Urinary bladder (tissue), 4 donors: Measurements from ENCODE around the gene KRTAP10-1. TPM values are rescaled to one million over a fixed set of nuclear protein-coding genes. Genes with fewer than 3 reads are reported as not detected.
"Not testable (repeated sequence)": the region's sequence is repeated elsewhere in the genome, so short reads cannot be mapped to it uniquely, and the experiment has no call there.

Experiments
- DNase-seq: peaks from one replicate; pipeline ENCODE4 v3.0.0-alpha.2; 2015; ENCODE audit errors: extremely low spot score
- H3K27ac ChIP-seq: one replicate; pipeline ENCODE4 v1.5.1; 2013; ENCODE audit warnings: low read depth, mild to moderate bottlenecking, moderate library complexity
- H3K36me3 ChIP-seq: one replicate; pipeline ENCODE4 v1.6.1; 2013; ENCODE audit warnings: mild to moderate bottlenecking, moderate library complexity; ENCODE audit not compliant: insufficient read depth
- H3K4me1 ChIP-seq: one replicate; pipeline ENCODE4 v1.6.1; 2013; ENCODE audit warnings: mild to moderate bottlenecking, moderate library complexity; ENCODE audit not compliant: insufficient read depth
- H3K4me3 ChIP-seq: one replicate; pipeline ENCODE4 v1.5.1; 2013; ENCODE audit warnings: low read depth, low read length
- WGBS: extraction: QIAGEN DNeasy Blood & Tissue Kit; methylation state at CpG from one replicate; pipeline ENCODE4 v1.1.7; 2013; 5-methylcytosine and 5-hydroxymethylcytosine counted together
- polyA plus RNA-seq: library from polyadenylated mRNA; stranded (reverse); fragments of 200-250 nt; gene quantifications from one replicate; pipeline ENCODE4 v1.2.3, GENCODE V29; 2013
- total RNA-seq: library from RNA; depleted of rRNA; stranded (reverse); fragments of >200 nt; gene quantifications from one replicate; pipeline ENCODE4 v1.2.3, GENCODE V29; 2014
- donor health status: healthy with polysubstance abuse.
- donor health status: healthy.

The KRTAP10-1 gene, protein sequence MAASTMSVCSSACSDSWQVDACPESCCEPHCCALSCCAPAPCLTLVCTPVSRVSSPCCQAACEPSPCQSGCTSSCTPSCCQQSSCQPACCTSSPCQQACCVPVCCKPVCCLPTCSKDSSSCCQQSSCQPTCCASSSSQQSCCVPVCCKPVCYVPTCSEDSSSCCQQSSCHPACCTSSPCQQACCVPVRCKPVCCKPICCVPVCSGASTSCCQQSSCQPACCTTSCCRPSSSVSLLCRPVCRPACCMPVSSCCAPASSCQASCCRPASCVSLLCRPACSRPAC
- total RNA-seq, result not detected
- not detected for polyA plus RNA-seq

DNA sequence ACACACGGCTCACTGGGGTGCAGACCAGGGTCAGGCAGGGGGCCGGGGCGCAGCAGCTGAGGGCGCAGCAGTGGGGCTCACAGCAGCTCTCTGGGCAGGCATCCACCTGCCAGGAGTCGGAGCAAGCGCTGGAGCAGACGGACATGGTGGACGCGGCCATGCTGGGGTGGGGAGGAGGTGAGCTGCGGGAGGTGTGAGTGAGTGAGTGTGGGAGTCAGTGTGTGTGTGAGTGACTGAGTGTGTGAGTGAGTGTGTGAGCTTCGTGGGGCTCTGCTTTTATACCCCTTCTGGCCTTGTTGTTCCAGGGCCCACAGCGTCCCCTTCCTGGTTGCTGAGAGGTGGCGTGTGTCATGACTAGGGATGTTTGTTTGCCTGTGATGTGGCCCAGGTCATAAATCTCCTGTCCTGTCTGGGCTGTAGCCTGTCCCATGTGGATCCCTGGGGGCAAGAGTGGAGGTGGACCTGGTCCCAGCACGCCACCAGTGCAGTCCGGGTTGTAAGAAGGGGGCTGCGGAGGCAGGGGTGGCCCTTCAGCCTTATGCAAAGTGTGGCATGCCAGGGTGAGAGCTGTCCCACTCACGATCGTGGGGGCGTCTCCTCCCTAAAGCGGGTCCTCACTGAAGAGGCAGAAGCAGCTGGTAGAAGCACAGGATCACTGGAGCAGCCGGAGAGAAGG, at the start of gene KRTAP10-1:
KRTAP10-1 (minus strand) TSS at position 205 of the 676 bp plus-strand sequence; CDS start at position 160, 45 bp downstream.
- Histone ChIP-seq H3K4me1 (no peaks in the 10 kb centered on the region), H3K36me3 (no peaks in the 10 kb centered on the region), H3K4me3 (no peak within 1 kb of the TSS), H3K27ac (no peak within 1 kb of the TSS)
- 67% methylated on average over 21 of the region's 21 CpGs for WGBS
- DNase-seq, result no peak

DNA sequence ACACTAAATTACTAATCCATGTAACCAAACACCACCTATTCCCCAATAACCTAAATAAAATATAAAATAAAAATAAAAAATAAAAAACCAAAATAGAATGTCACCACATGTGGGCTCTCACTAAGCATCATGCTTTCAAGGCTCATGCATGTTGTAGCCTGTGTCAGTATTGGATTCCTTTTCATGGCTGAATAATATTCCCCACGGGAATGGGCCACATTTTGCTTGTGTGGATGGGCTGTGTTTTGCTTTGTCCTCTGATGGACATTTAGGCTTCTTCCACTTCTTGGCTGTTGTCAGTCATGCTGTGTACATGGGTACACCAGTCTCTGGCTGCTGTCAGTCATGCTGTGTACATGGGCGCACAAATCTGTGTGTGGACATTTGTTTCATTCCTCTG, 49.1 kb upstream of the KRTAP10-1 start:
- Histone ChIP-seq H3K36me3 (no peaks in the 10 kb centered on the region), H3K4me3 (no peak overlapping the region), H3K4me1 (no peaks in the 10 kb centered on the region), H3K27ac (no peak overlapping the region)
- 96% methylated on average over 2 of the region's 2 CpGs for WGBS
- no peak for DNase-seq

DNA sequence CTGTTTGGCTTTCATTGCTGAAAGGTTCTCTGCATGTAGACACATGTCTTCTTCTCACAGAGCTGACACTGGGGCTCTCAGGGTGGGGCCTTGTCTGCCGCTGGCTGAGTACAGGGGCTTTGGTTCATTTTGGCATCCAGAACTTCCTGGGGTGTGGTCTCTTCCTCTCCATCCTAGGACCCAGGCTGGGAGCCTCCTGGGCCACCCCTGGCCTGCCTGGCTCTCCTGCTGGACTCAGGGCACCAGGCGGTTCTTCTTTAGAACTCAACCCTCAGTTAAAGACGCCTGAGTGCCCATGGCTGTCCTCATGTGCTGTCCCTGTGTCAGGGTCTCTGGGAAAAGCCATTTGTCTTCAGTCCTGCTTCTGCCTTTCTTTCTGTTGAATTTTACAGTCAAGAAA, 45.9 kb upstream of the KRTAP10-1 start:
- no peak for DNase-seq
- H3K27ac ChIP-seq, result no peak overlapping the region
- H3K36me3 ChIP-seq, result no peaks in the 10 kb centered on the region
- H3K4me1 ChIP-seq, result no peaks in the 10 kb centered on the region
- WGBS, result 85% methylated on average over 3 of the region's 3 CpGs
- H3K4me3 ChIP-seq, result no peak overlapping the region

DNA sequence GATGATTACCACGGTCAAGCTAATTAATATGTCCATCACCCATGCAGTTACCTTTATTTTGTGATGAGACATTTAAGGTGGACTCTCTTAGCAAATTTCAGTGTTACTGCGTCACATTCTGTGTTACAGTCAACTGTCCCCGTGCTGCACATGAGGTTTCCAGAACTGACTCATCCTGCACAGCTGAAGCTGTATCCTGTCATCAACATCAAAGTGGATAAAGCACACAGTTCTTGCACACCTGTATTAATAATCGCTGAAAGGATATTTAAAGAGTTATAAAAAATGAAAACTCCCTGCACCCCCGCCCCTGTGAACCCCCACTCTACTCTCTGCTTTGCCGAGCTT, 43.8 kb upstream of the KRTAP10-1 start:
- DNase-seq, result no peak
- Histone ChIP-seq H3K36me3 (no peaks in the 10 kb centered on the region), H3K27ac (no peak overlapping the region), H3K4me3 (no peak overlapping the region), H3K4me1 (no peaks in the 10 kb centered on the region)
- WGBS, result 50% methylated on average over 6 of the region's 6 CpGs

DNA sequence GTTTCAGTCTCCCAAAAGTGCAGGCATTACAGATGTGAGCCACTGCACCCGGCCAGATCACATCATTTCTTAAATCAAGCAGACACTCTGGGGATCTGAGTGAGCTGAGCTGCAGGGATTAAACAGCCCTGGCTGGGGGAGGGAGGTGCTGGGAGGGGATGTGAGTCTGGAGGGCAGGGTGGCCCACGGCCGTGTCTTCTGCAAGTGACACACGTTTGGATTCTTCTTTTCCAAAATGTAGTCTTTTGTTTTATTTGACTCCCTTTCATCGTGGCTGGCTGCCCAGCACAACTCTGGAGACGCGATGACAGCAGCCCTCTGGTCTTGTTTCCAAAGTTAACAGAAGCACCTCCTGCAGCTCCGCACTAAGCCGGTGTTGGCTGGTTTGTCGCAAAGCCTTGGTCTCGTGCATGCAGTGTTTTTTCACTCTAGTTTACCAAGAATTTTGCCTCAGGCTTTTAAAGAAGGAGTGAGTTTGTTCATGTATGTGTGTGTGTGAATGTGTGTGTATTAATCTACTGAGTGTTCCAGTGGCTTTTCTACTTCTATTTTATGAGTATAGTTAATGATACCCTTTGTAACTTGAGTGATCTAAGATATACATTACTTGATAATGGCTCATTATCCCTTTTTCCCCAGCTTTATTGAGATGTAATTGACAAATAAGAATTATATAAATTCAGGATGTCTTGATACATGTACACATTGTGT, 43.2 kb upstream of the KRTAP10-1 start:
- 13% methylated on average over 11 of the region's 11 CpGs for WGBS
- Histone ChIP-seq H3K4me1 (no peaks in the 10 kb centered on the region), H3K27ac (no peak overlapping the region), H3K36me3 (no peaks in the 10 kb centered on the region), H3K4me3 (no peak overlapping the region)
- peak; percentile 23 for DNase-seq

DNA sequence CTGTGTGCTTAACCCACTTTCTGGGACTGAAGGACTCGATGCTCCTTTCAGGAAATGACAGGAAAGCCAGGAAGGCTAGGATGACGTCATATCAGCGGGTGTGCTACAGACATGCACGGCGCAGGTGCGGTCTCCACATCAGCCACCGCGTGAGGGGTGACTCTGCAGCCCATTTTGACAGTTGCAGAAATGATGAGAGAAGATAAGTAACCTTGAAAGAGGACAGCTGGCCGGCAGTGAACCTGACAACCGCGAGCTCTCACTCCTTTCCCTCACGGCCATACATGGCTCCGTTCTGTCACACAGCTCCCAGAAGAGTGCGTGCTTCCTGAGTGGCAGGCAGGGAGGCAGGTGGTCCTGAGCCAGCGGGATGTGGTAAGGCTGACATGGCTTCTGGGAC, 42.1 kb upstream of the KRTAP10-1 start:
- Histone ChIP-seq H3K4me3 (no peak overlapping the region), H3K36me3 (no peaks in the 10 kb centered on the region), H3K27ac (no peak overlapping the region), H3K4me1 (no peaks in the 10 kb centered on the region)
- no peak for DNase-seq
- 77% methylated on average over 15 of the region's 15 CpGs for WGBS

DNA sequence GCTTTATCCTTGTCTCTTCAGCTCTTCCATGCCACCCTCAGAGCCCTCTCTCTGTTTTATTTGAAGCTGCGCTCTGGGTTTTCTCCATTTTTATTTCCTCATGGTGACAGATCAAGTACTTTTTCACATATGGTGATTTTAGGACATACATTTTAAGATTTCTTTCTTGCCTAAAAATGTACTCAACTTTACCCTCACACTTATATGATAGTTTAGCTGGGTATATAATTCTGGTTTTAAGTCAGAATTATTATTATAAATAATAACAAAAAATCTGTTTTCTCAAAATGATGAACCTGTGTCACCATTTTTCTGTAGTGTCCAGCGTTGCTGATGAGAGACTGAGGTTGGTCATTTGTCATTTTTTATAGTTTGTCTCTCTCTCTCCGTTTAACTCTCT, 41.2 kb upstream of the KRTAP10-1 start:
- no peak overlapping the region for H3K27ac ChIP-seq
- 83% methylated on average over 3 of the region's 3 CpGs for WGBS
- DNase-seq, result no peak

DNA sequence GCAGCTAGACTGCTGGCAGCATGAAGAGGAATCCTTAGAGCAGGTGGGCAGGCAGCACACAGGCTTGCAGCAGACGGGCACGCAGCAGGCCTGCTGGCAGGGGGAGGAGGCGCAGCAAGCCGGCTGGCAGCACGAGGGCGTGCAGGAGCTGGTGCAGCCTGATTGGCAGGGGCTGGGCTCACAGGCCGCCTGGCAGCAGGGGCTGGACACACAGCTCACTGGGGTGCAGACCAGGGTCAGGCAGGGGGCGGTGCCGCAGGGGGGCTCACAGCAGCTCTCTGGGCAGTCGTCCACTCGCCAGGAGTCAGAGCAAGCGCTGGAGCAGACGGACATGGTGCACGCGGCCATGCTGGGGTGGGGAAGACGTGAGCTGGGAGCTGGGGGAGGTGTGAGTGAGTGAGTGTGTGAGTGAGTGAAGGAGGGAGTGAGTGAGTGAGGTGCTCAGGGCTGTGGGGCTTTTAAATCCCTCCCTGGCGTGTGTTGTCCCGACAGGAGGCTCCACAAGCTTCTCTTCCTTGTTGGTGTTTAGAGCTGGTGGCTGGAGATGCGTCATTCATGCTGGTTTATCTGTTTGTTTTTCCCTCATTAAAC, 40.3 kb upstream of the KRTAP10-1 start, which contains the start of gene KRTAP10-5:
KRTAP10-5 (minus strand) TSS at position 374 of the 591 bp plus-strand sequence; CDS start at position 348, 26 bp downstream.
- H3K4me1 ChIP-seq, H3K27ac ChIP-seq, H3K4me3 ChIP-seq, DNase-seq, H3K36me3 ChIP-seq: not testable (repeated sequence)
- WGBS, result 41% methylated on average over 19 of the region's 19 CpGs

More for the DNA sequence above, 41.2 kb upstream of the KRTAP10-1 start:
- Histone ChIP-seq H3K36me3 (no peaks in the 10 kb centered on the region), H3K4me1 (no peaks in the 10 kb centered on the region), H3K4me3 (no peak overlapping the region)

DNA sequence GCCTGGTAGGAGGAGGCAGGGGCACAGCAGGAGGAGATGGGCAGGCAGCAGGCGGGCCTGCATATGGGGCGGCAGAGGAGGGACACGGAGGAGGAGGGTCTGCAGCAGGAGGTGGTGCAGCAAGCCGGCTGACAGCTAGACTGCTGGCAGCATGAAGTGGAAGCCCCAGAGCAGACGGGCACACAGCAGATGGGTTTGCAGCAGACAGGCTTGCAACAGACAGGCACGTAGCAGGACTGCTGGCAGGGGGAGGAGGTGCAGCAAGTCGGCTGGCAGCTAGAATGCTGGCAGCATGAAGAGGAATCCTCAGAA, 39.8 kb upstream of the KRTAP10-1 start:
- no peak for DNase-seq
- no peak overlapping the region for H3K27ac ChIP-seq
- H3K4me3 ChIP-seq, result no peak overlapping the region
- no peaks in the 10 kb centered on the region for H3K4me1 ChIP-seq
- WGBS, result 76% methylated on average over 7 of the region's 7 CpGs
- H3K36me3 ChIP-seq, result no peaks in the 10 kb centered on the region

DNA sequence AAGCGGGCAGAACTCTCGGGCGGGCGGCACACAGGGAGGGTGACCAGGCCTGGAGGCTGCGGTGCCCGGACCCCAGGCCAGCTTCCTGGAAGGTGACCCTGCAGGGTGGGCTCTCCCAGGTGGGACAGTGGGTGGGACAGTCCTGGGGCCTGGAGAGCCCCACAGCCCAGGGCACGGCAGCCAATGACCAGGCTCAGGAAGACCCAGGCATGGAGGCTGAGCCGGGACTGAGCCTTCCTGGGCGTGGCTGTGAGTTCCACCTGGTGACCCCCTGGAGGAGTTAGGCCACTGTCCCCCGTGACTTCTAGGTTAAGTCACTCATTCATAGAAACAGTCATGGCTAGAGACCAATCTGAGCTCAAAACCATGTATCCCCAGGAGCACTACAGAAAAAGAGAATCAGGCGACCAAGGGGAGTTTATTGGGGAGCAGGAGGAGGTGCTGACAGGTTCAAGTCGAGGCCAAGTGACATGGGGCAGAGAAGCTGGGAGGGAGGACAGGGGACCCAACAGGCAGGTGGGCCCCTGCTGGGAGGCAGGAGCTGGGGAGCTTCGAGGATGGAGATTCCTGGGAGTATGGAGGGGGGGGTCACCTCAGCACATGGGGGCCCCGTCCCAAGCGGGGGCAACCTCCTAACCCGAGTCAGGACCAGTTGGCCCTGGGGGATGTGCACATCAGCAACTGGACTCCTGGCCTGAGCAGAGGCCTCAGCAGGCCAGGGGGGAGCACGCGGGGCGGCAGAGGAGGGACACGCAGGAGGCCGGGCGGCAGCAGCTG, 39.2 kb upstream of the KRTAP10-1 start:
- 73% methylated on average over 22 of the region's 22 CpGs for WGBS
- no peak for DNase-seq
- Histone ChIP-seq H3K27ac (no peak overlapping the region), H3K36me3 (no peaks in the 10 kb centered on the region), H3K4me3 (no peak overlapping the region), H3K4me1 (no peaks in the 10 kb centered on the region)

DNA sequence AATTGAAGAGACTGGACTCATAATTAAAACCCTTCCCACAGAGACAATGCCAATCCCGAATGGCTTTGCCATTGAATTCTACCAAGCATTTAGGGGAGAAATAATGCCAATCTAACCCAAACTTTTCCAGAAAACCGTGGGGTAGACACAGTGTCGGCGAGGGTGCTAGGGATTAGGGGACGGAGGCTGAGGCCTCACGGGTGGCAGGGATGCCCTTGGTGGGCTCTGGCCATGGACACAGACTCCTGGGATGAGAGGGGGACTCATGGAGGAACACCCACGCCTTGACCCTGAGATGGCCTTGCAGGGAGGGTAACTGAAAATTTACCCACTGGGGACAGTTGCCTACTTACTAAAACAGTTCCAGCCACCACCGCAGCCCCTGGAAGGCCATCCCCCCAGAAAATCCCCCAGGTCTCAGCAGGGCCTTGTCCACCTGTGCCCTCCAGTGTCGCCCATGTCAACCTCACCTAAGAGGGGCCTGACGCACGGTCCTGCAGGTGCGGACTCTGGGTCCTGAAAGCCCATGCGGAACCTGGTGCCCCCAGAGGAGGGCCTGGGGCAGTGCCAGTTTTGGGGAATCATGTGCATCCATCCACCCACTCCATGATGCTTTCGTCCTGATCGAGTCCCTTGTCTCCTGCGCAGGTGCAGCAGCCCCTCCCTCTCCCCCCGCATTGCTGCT, 38.5 kb upstream of the KRTAP10-1 start:
- H3K27ac ChIP-seq, result no peak overlapping the region
- DNase-seq, result no peak
- H3K36me3 ChIP-seq, result no peaks in the 10 kb centered on the region
- no peaks in the 10 kb centered on the region for H3K4me1 ChIP-seq
- H3K4me3 ChIP-seq, result no peak overlapping the region
- 94% methylated on average over 17 of the region's 17 CpGs for WGBS

DNA sequence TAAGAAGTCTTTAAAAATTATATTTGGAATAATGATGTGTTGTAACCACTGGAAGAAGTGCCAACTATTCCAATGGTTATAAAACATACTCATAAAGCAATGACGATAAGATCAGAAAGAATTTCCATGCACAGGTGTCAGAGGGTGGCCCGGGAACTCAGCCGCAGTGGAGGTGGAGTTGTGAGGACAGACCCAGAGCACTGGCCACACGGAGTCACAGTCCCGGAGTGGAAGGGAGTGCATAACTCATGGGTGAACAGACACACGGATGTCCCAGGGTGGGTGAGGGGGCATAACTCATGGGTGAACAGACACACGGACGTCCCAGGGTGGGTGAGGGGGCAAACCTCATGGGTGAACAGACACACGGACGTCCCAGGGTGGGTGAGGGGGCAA, 36.0 kb upstream of the KRTAP10-1 start:
- Histone ChIP-seq H3K4me1 (no peaks in the 10 kb centered on the region), H3K4me3 (no peak overlapping the region), H3K27ac (no peak overlapping the region), H3K36me3 (no peaks in the 10 kb centered on the region)
- 81% methylated on average over 10 of the region's 10 CpGs for WGBS
- no peak for DNase-seq
